HG03175 (cell line): ENCODE results near the gene AOPEP.

Source experiments
- ATAC-seq: cut with Tn5 transposase; IDR thresholded peaks from one replicate; pipeline ENCODE4 v1.9.1; 2021; ENCODE audit warnings: mild to moderate bottlenecking, moderate library complexity; ENCODE audit not compliant: unreplicated experiment

The AOPEP gene

DNA sequence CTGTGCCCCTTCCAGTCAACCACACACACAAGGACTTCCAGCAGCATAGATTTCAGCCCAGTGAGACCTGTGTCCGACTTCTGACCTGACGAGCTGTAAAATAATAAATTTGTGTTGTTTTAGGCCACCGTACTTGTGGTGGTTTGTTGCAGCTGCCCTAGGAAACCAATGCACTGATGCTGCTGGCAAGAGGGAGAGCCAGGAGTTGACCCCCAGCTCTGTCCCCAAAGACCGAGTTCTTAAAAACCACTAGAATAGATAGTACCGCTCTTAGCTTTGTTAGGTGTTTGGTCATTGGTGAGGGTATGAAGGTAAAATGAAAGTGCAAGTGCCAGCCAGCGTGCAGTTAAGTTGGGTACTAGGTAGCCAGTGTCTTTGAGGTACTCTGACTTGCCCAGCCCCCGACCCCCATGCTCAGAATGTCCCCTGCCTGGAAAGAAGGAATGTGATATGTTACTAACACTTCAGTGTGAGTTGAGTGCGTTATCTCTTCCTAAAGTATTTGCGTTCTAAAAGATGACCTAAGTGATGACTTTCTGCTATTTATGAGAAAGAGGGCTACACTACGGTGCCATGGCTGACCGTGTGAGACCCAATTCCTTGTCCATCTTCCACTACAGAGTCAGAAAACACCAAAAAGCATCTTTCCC, 185.6 kb downstream of the AOPEP start:
- no peak for ATAC-seq

DNA sequence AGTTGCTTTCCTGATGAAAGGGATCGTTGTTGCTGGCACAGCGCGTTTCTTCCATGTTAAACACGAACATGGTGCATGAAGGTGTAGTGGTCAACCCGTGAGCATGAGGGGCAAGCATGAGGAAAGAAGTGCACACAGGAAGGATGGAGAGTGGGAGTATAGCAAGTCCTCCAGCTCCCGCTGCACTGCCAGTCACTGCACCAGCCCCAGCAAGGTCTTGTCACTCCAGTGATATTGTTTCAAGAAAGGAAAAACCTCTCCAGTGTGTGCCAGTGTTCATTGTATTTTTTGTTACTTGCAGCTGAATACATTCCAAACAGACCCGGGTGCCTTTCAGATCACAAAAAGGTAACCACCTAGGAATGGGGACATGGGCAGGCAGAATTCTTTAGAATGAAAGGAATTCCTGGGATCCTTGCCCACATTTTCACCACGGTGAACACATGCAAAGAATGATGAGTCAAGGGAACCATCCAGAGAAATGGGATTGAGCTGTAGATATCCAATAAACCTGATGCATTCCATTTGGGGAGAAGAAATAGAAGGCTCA, 186.3 kb downstream of the AOPEP start:
- no peak for ATAC-seq

DNA sequence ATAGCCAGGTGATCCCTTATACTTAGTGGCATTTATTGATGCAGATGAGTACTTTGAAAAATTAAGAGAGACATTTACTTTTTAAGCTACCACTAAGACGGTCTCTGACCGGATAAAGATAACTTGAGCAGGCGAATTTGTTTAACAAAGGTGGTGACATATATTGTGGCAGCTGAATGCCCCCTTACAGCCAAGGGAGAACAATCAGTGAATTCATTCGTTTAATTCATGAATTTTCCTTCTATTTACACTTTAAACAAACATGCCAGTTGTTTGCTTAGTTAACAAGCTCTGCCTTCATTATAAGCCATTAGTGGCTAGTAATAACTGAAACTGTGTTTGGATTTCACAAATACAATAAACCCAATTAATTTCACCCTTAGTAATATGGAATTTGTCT, 187.1 kb downstream of the AOPEP start:
- ATAC-seq: no peak

DNA sequence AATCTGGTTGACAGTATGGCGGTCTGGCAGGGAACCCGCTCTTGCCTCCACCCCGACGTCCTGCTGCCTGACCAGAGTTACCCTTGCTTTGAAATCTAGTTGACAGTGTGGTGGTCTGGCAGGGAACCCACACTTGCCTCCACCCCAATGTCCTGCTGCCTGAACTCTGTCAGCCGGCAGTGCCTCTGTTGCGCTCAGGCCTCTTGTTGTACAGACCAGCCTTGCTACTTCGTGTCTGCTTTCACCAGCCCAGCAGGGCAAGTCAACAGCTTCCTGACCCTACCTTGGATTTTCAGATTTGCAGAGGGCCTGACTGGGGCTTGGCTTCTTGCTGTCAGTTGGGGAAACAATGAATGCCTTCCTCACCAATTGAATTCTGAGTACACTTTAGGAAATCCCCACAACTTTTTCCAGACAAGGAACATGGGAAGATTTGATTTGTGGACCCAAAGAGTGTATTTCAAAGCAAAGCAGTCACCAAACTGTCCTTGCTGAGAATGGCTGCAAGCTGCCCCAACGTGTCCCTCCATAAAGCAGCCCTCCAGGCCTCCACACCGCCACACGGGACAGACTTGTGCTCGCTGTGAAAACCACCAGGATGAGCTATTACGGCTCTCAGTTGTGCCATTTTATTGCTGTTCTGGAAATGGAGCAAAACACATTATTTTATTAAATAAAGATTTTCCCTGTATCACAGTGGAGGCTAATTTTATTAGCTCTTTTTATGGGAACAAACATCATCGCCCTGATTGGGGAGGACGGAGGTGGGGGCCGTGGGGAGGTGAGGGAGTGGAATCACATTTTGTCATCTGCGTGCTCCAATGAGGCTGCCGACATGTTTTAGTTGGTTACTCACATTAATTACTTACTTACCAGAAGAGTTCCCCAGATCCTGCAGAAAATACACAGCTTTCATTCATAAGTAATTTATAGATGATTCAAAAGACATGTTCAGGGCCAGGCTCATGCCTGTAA, 189.3 kb downstream of the AOPEP start:
- no peak for ATAC-seq

DNA sequence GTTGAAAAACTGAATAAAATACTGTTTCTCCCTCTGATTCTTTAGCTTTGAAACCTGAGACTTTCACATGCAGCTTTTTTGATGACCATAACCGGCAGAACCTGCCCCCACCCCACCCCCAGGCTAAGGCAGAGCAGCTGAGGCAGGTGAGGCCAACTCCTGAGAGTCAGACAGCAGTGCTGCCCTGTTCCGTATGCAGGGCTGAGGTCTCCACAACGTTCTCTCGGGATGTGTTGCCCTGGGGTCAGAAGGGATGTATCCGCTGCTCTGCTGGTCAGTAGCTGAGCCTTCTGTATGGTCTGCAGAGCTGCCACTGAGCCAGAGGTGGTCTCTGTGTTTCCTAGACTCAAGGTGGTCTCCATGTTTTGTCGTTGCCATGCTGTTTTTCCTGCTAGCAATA, 190.5 kb downstream of the AOPEP start:
- no peak for ATAC-seq

DNA sequence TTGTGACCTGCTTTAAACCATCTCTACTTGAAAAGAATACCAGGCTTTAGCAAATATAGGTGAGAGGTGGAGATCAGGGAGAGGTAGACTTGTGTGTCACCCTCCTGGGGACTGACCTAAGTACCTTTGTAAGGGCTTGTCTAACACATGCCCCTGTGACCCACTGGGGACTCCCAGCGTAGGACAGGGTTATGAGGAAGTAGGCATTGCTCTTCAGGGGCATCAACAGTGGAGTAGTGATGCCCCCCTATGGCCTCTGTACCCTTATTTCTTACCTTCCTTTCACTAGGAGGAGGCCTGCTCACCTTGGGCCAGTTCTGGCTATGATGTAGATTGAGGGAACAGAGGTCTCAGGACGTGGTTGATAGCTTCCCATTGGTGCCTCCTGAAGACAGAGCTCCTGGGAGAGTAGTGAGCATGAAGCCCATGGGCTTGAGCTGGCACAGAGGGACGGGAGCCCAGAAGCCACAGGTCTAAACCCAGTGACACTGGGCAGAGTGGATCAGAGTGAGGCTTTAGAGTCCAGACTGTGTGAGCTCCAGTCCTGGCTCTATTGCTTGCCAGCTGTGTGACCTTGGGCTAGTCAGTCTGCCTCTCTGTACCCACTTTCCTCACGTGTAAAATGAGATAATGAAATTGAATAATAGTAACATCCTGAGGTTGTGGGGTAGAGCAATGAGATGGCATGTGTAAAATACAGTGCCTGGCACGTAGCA, 191.7 kb downstream of the AOPEP start:
- ATAC-seq: peak; percentile 51

DNA sequence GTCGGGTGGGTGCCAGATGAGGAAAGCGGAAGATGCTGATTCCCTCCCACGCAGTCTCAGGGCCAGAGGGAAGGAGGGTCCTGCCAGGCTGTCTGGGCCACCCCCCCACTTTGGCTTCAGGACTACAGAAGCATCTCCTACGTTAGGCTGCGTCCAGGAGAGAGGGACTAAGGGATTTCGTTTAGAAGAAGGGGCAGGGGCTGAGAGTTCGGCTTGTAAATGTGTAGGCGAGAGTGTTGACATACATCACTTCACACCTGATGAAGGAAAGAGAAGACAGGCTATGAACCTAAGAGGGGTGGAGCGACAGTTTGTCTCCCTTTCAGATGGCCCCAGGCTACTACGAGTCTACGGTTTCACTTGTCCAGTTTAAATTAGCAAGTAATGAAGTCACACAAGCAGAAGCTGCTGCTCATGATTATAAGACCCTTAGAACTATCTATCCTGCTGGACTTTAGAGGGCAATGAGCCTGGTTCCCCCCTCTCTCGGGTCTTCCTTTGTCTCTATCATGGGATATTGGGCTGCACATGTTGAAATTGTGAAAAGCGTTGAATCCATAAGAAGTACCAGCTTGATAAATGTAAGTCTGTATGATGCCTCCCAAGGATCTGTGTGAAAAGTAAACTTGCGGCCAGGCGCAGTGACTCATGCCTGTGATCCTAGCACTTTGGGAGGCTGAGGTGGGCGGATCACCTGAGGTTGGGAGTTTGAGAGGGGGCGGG, 193.0 kb downstream of the AOPEP start:
- ATAC-seq: no peak

DNA sequence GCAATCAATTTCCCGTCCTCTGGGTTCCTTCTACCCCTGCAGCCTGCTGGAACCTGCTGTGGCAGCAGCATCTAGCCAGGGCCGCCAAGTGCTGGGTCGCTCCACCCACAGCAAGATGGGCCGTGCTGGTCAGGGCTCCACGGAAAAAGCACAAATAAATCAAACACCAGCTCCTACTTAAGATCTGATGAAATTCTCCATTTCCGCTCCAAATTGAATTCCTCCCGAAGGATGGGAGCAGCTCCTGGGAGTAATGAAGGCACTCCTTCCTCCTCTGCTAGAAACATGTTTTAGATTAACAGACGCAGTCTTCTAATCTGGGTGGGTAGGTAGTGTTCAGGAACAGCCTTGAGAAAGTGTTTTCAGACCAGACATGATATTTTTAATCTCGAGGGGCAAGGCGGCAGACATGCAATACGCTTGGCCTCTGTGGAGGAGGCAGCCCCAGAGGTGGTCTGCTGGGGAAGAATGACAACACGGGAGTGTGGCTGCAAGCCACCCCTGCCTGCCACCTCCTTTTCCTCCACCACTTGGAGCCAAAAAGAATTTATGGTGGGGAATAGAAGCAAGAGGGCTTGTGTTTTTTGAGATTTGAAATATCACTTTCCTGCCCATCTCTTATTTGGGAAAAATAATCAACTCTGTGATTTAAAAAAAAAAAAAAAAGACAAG, 194.1 kb downstream of the AOPEP start:
- ATAC-seq: no peak

DNA sequence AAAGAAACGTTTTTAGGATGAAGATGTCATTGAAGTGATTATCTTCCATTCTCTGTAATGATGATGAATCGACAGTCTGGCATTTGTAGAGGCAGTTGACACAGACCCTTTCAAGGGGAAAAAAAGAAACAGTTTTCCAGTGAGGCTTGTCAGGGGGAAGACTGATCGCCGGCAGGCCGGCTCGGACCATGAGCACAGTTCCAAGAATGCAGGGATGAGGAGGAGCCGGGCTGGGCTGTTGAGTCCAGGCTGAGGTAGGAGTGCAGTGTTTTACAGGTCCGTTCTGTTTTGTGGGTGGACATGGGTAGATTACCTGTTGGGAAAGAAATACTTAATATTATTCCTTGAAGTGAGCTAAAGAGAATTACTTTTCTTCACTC, 194.6 kb downstream of the AOPEP start:
- no peak for ATAC-seq

DNA sequence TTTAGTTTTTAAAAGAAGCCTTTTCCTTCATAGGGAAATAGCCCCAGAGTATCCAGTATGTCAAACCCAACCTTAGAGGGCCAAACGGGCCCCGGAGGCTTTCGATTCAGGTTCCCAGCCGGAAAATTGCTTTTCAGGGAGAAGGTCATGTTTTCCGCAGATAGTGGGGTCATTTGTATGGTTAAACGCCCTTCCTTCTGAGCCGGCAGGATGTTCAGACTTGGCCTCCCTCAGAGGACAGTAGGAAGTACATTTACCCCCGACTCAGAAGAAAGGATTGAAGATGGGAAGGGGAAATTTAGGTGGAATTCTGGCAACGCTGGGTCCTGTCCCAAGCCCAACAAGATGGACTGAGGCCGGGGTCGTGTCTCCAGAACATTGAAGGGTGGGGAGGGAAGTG, 195.2 kb downstream of the AOPEP start:
- ATAC-seq: no peak

DNA sequence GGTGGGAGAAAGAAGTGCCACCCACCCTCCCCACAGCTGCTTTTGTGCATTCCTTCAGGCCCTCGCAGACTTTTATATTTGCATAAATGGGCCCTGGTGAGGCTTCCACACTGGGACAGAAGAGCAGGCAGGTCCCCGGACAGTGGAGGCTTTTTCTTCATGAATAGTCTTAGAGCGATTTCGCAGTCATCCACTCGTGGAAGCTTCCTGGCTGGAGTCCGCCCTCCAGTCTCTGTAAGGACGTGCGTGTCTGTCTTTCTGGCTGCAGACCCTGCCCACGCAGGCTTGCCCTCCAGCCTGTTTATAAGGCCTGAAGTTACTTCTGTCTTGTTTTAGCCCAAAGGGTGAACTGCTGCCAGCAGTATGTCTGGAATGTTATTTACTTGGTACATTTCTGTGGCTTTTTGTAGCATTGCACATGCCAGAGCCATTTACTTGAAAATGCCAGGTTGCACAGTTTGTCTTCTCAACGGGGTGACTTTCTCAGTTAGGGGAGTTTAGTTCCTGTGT, 195.7 kb downstream of the AOPEP start:
- ATAC-seq: no peak

DNA sequence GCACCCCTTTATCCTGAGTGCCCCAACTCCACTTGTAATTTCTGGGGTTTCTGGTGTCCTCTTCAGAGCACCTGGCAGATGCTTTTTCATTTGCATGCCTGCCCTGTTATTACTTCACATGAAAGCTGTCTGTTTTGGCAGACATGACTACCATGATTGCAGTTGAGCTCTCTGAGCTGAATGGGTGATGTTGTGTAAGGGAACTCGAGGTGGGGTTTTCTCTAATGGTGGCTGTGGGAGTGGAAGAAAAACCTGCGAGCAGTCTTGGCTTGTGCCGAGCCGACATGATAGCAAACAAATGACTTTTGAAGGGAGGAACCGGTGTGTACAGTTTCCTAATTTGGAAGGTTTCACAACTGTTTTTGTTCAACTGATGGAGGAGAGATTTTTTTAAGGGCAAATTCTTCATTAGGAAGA, 196.2 kb downstream of the AOPEP start:
- ATAC-seq: no peak

DNA sequence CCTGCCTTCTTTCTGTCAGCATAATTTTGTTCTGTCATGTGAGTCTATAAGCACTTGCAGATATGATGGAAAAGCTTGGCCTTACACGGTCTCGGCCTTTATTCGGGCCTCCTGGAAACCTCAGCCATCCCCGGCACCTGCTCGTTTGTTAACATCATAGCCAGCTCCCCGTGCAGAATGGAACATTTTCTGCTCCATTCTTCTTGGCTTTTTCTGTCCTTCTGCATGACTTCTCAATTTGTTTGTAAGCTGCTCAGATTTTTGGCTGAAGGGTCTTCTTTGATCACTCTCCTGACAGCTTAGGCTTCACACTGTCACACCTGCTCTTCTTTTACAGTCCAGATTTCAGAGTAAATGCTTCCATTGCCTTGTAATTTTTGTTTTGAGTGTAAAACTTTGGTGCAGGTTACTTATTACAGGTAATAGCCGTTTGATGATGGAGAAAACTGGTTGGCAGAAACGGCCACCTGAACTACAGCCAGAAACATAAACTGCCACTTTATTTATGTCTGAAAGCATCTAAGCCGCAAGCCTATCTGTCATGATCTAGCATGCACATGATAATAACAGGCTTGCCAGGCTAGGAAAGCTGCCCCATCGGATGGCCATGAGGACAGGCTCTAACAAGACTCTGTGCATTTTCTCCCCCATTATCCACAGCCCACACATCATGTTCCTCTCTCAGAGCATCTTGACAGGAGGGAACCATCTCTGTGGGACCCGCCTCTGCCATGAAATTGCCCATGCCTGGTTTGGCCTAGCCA, 197.0 kb downstream of the AOPEP start:
- no peak for ATAC-seq

DNA sequence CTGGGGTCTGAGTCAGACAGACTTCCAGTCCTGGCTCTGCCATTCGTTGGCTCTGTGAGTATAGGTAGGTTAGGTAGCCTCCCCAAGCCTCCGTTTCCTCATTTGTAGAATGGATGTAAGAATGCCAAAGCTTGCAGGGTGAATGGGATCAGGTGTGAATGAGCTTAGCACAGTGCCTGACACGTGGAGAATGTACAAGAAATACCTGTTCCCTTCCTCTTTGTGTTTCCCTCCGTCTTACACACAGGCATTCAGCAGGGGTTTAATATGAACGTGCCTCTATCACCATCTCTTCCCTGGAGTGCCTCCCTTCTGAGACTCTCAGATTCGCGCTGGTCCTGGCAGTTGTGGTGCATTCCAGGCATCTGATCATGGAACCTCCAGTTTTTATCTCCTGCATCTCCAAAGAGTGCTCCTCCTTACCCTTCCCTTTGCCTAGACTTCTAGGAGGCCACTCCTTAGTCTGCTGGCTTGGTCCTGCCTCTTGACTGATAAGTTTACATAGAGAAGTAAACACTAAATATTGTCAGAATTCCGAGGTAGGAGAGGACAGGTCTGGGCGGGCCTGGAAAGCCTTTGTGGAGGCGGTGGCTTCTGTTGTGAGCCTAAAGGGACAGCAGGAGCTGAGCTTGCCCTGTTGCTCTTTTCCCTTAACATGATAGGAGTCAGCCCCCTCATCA, 199.4 kb downstream of the AOPEP start:
- ATAC-seq: no peak

DNA sequence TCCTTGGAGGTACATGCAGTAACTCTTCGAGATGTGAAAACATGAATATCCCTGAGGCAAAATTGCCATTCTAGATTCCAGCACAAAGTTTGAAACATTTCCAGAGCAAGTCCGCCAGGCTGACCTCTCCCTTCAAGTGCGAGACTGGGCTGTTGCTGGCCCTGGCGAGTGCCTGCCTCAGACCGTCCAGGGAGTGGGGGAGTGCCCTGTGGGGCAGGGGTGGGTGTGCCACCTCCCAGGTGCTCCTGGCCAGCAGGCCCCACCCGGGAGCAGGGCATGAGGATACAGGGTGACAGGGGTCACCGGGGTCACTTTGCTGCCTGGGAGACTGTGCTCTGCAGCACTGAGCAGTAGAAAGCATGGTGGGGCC, 199.9 kb downstream of the AOPEP start:
- ATAC-seq: no peak

DNA sequence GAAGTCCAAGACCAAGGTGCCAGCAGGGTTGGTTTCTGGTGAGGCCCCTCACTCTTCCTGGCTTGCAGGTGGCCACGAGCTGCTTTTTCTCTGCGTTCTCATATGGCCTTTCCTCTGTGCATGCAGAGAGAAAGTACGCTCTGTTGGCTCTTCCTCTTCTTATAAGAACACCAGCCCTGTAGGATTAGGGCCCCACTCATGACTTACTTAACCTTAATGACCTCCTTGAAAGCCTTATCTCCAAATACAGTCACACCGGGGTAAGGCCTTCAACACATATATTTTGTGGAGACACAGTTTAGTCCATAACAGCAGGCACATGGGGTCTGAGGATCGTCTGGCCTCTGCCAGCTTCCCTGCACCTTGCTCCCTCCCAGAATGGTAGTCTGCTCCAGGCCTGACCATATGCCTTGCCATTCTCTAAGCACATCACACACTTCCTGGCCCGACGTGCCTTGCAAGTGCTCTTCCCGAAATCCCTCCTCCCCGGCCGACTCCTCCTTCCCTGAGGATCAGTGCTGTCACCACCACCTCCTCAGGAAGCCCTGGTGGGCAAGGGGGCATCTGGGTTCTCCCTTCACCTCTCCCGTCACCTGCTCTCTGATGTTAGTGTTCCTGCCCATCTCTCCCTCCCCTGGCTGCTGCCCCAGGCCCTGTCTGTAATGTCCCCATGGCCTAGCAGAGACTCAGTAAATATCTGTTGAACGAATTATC, 200.7 kb downstream of the AOPEP start:
- no peak for ATAC-seq

DNA sequence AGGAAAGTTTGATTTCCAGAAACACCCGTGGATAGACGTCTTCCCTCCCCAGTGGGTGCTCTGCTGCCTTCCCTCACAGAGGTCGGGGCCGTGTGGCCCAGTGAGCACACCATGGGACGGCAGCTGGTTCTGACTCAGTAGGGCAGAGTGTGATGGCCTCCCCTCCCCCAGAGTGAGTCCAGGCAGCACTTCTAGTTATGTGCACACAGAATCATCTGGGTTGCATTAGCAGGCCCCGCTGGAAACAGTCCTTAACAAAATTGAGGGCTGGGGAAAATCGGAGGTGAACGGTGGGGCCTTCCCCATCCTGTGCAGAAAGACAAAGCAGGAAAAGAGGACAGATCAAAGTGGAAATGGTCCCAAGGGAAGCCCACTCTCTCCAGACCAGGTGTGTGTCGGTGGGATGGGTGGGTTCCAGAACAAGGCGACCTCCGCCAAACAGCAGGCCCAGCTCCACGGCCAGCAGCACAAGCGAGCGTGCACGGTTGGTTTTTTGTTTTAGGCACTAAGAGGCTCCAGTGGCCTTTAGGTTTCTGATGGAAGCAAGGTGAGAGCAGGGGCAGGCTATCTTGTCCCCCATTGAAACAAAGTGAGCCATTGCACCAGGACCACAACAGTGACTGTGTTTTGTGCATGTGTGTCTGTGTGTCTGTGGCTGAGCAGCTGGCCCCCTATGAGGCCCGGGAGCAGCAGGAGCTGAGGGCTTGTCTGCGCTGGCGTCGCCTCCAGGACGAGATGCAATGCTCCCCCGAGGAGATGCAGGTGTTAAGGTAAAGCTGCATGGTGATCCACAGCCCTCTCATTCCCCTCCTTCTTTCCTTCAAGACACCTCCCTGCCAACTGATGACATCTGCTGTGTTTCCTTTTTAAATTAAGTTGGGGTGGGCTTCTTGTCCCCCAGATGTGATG, 201.5 kb downstream of the AOPEP start:
- ATAC-seq: no peak
